Measurements from ENCODE around the gene DICER1. TPM values are rescaled to one million over a fixed set of nuclear protein-coding genes. Genes with fewer than 3 reads are reported as not detected.
A peak's percentile ranks its signal among the peaks of the same experiment; 100 is the strongest.

The DICER1 gene
- polyA plus RNA-seq, 3 donors = 26.5 to 38.4 (median 34.7) TPM

DNA sequence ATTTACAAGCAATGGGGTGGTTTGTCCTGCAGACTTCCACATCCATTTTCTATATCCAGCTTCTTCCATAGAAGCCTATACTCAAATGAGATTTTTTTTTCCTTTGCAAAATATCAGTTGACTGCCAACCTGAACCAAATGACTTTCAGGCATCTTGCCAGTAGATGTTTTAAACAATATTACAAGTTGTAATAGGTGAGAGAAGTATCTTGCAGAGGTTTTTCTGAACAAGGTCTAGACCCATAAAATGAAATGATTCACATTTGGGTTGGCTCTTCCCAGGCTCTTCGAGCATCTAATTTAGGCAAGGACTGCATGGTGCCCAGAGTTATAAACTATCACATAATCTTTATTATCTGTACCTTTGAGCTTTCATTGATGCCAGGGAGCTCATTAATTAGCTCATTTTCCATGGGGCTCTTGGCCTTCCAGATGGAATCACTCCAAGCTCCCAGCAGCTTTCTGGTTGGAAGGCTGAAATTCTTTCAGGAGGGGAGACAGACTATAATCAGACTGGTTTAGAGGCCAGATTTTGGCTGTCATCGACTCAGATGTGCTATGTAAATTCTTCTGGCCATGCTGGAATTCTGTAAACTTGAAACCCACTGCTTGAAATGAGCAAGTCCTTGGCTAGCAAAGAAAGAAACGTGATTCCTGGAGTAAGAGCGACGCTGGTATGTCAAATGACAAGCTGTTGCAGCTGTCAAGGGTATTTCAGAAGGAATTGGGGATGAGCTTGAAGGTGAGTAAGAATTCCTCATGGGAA, 32.2 kb upstream of the DICER1 start:
- Histone ChIP-seq H3K27ac (ENCODE audit: low read depth in 1 of 2, low read length in 2 of 2) (no peak overlapping the region), H3K4me1 (ENCODE audit: control insufficient read depth in 1 of 2, insufficient read depth in 2 of 2, low read length in 2 of 2) (peaks cover 51 to 69% of the 10 kb centered on the region in 2 donors), H3K9ac (ENCODE audit: insufficient read depth, low read length, poor library complexity, severe bottlenecking) (no peak overlapping the region), H3K4me2 (replicated peaks; ENCODE audit: extremely low read depth, low read length, poor library complexity, severe bottlenecking) (no peak overlapping the region), H3K27me3 (ENCODE audit: control insufficient read depth in 2 of 2, insufficient read depth in 2 of 2, low read length in 2 of 2) (no peaks in the 10 kb centered on the region), H2AFZ (ENCODE audit: insufficient read depth, low read depth, low read length, poor library complexity, severe bottlenecking) (no peak overlapping the region), H3K4me3 (replicated peaks in 1 of 3; ENCODE audit: low read depth in 2 of 3, low read length in 3 of 3) (no peak overlapping the region), H3K36me3 (replicated peaks in 1 of 2; ENCODE audit: control insufficient read depth in 1 of 2, insufficient read depth in 2 of 2, low read length in 2 of 2) (peaks cover 2 to 6% of the 10 kb centered on the region in 2 donors), H3K79me2 (ENCODE audit: insufficient read depth, low read length) (peaks cover 15% of the 10 kb centered on the region), H3K9me3 (replicated peaks in 1 of 2; ENCODE audit: control insufficient read depth in 1 of 2, insufficient read depth in 1 of 2, low read length in 2 of 2) (peaks cover 0 to 5% of the 10 kb centered on the region in 2 donors), H4K20me1 (ENCODE audit: insufficient read depth, low read length) (no peaks in the 10 kb centered on the region)
- intact Hi-C loops (cut with micrococcal nuclease) = loop anchor here (5.0 to 10.0 kb wide), 2 partner anchors 52 to 135 kb away; no protein-coding TSS in a partner anchor
- Mint-ChIP-seq H3K27me3 (ENCODE audit: low read depth in 3 of 3) (peaks cover 0 to 2% (median 1%) of the 10 kb centered on the region in 3 donors), H3K27ac (no peak overlapping the region), H3K36me3 (peaks cover 55 to 60% of the 10 kb centered on the region in 2 donors), H3K4me3 (no peak overlapping the region), H3K9me3 (peaks cover 0 to 10% (median 7%) of the 10 kb centered on the region in 7 donors), H3K4me1 (peaks cover 62% of the 10 kb centered on the region)
- DNase-seq = no peak
- TF ChIP-seq, protein P1, sequence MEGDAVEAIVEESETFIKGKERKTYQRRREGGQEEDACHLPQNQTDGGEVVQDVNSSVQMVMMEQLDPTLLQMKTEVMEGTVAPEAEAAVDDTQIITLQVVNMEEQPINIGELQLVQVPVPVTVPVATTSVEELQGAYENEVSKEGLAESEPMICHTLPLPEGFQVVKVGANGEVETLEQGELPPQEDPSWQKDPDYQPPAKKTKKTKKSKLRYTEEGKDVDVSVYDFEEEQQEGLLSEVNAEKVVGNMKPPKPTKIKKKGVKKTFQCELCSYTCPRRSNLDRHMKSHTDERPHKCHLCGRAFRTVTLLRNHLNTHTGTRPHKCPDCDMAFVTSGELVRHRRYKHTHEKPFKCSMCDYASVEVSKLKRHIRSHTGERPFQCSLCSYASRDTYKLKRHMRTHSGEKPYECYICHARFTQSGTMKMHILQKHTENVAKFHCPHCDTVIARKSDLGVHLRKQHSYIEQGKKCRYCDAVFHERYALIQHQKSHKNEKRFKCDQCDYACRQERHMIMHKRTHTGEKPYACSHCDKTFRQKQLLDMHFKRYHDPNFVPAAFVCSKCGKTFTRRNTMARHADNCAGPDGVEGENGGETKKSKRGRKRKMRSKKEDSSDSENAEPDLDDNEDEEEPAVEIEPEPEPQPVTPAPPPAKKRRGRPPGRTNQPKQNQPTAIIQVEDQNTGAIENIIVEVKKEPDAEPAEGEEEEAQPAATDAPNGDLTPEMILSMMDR (IDR thresholded peaks at IDR 0.05) = no peak
- 98% methylated on average over 5 of the region's 5 CpGs for WGBS (ENCODE audit: insufficient coverage)

DNA sequence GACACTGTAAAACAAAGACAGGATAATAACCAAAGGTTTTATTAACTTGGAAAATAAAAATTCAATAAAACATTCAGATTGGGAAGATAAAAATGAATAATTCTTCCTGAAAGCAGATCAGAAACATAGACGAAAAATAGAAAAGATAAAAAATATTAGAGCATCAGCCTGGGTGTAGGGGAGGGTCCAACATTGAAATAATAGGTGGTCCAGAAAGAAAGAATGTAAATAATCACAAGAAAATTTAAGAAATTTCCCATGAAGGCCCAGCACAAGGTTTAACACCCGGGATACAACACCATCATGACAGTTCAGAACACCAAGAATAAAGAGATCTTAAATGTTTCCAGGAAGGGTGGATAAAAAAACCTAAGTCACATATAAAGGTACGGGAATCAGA, 31.1 kb upstream of the DICER1 start:
- peaks cover 0 to 2% of the 10 kb centered on the region in 2 donors for H3K36me3 ChIP-seq (replicated peaks in 1 of 2; ENCODE audit: control insufficient read depth in 1 of 2, insufficient read depth in 2 of 2, low read length in 2 of 2)
- H3K36me3 Mint-ChIP-seq = peaks cover 44 to 49% of the 10 kb centered on the region in 2 donors
- intact Hi-C loops (cut with micrococcal nuclease) = loop anchor here (5.0 to 10.0 kb wide), 2 partner anchors 51 to 136 kb away; no protein-coding TSS in a partner anchor

More for the DNA sequence above, 31.1 kb upstream of the DICER1 start:
- H3K27me3 Mint-ChIP-seq (ENCODE audit: low read depth in 3 of 3) = peaks cover 0 to 2% (median 1%) of the 10 kb centered on the region in 3 donors
- peak overlapping the region in 1 of 7 donors; percentile 30 for H3K27ac Mint-ChIP-seq
- H3K4me1 Mint-ChIP-seq = peaks cover 74% of the 10 kb centered on the region
- Histone ChIP-seq H3K27ac (ENCODE audit: low read depth in 1 of 2, low read length in 2 of 2) (no peak overlapping the region), H3K79me2 (ENCODE audit: insufficient read depth, low read length) (peaks cover 15% of the 10 kb centered on the region), H2AFZ (ENCODE audit: insufficient read depth, low read depth, low read length, poor library complexity, severe bottlenecking) (no peak overlapping the region), H3K4me2 (replicated peaks; ENCODE audit: extremely low read depth, low read length, poor library complexity, severe bottlenecking) (no peak overlapping the region), H3K9me3 (replicated peaks in 1 of 2; ENCODE audit: control insufficient read depth in 1 of 2, insufficient read depth in 1 of 2, low read length in 2 of 2) (peaks cover 0 to 5% of the 10 kb centered on the region in 2 donors), H3K27me3 (ENCODE audit: control insufficient read depth in 2 of 2, insufficient read depth in 2 of 2, low read length in 2 of 2) (no peaks in the 10 kb centered on the region), H3K9ac (ENCODE audit: insufficient read depth, low read length, poor library complexity, severe bottlenecking) (no peak overlapping the region), H3K4me1 (ENCODE audit: control insufficient read depth in 1 of 2, insufficient read depth in 2 of 2, low read length in 2 of 2) (peaks cover 62 to 81% of the 10 kb centered on the region in 2 donors), H3K4me3 (replicated peaks in 1 of 3; ENCODE audit: low read depth in 2 of 3, low read length in 3 of 3) (no peak overlapping the region), H4K20me1 (ENCODE audit: insufficient read depth, low read length) (no peaks in the 10 kb centered on the region)
- no CpG with 5 or more reads among the region's 3 CpGs for WGBS (ENCODE audit: insufficient coverage)
- TF ChIP-seq, protein P1 (IDR thresholded peaks at IDR 0.05) = no peak
- peaks cover 0 to 10% (median 7%) of the 10 kb centered on the region in 7 donors for H3K9me3 Mint-ChIP-seq
- no peak overlapping the region for H3K4me3 Mint-ChIP-seq
- no peak for DNase-seq

All from CD14-positive monocyte (primary cell).